Uterus (tissue), 4 donors: Measurements from ENCODE around the gene SLC5A5. TPM values are rescaled to one million over a fixed set of nuclear protein-coding genes. Genes with fewer than 3 reads are reported as not detected.

Source experiments
- DNase-seq, 2 donors: peaks; one replicate each; pipeline ENCODE4 v3.0.0-alpha.2; 2019 to 2020
- H3K27ac ChIP-seq, 2 donors: fragments of 200-600 bp; sonication (generic); 1 replicate in 1 of 2; 2 replicates in 1 of 2; pipeline ENCODE4 v1.5.1; 2016 to 2018
- H3K27me3 ChIP-seq, 2 donors: fragments of 200-600 bp; sonication (generic); one replicate each; pipeline ENCODE4 v1.5.1; 2018 to 2019; ENCODE audit warnings: control low read depth in 1 of 2
- H3K36me3 ChIP-seq, 2 donors: fragments of 200-600 bp; sonication (generic); one replicate each; pipeline ENCODE4 v1.5.1; 2019; ENCODE audit warnings: control low read depth in 1 of 2
- H3K4me1 ChIP-seq, 2 donors: fragments of 200-600 bp; sonication (generic); one replicate each; pipeline ENCODE4 v1.5.1; 2018 to 2019; ENCODE audit warnings: control low read depth in 1 of 2
- H3K4me3 ChIP-seq, 2 donors: fragments of 200-600 bp; sonication (generic); 1 replicate in 1 of 2; 2 replicates in 1 of 2; pipeline ENCODE4 v1.5.1; 2018 to 2019; ENCODE audit warnings: mild to moderate bottlenecking in 1 of 2
- H3K9me3 ChIP-seq, 2 donors: fragments of 200-600 bp; sonication (generic); one replicate each; pipeline ENCODE4 v1.5.1; 2019; ENCODE audit warnings: control low read depth in 1 of 2
- POLR2A ChIP-seq, 2 donors: fragments of 450-650 bp; IDR thresholded peaks; one replicate each; pipeline ENCODE4 v1.6.1; 2016; ENCODE audit warnings: antibody characterized with exemption in 2 of 2, mild to moderate bottlenecking in 1 of 2, moderate library complexity in 1 of 2
- intact Hi-C: fragments of 100-400 bp; cut with DNase I; formaldehyde crosslinking; loops from one replicate; pipeline ENCODE4 v1.15.1; 2023; ENCODE audit warnings: low total_unique reads
- total RNA-seq, 4 donors: library from RNA; depleted of rRNA in 3 of 4; stranded (reverse); fragments of >200 nt in 3 of 4; gene quantifications; one replicate each; pipeline versions ENCODE4 v1.1.0 to v1.2.4, GENCODE V29; 2014 to 2023
- TF ChIP-seq, protein P1 (sequence below), 4 experiments: fragments of 200-600 bp in 2 of 4; fragments of 450-650 bp in 2 of 4; sonication (generic) in 2 of 4; IDR thresholded peaks; one replicate each; pipeline ENCODE4 v1.5.1; 2016 to 2019; ENCODE audit warnings: antibody characterized with exemption in 4 of 4, mild to moderate bottlenecking in 2 of 4, moderate library complexity in 1 of 4
- donor health status: DM: yes; HTN: yes; CAD: no.

Gene SLC5A5
- total RNA-seq, 4 donors from 2014 or later = not detected

DNA sequence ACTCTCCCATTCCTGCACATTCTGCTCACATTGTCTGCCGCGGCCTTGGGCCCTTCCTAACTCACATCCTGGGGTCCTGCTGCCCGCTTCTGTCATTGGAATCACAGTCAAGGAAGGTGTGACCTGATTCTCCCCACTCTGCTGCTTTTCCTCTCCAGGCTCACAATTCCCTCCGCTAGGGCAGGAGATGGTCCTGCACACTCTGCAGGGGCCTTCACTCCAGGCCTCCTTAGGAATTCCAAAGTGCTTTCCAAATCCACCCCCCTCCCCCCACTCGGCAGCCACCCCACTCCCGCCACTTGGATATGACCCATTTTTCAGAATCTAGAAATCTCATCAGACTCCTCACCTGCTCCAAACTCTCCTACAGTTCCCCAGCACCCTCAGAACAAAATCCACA lies 3.1 kb upstream of the SLC5A5 start:
- Histone ChIP-seq H3K36me3 (no peaks in the 10 kb centered on the region), H3K4me3 (no peak overlapping the region), H3K27ac (no peak overlapping the region), H3K27me3 (peaks cover 15 to 32% of the 10 kb centered on the region in 2 donors), H3K9me3 (no peaks in the 10 kb centered on the region), H3K4me1 (no peaks in the 10 kb centered on the region)
- no peak for DNase-seq
- intact Hi-C loops = loop anchor here (10.0 kb wide), 1 partner anchor 126 kb away; no protein-coding TSS in a partner anchor
- TF ChIP-seq, protein P1, sequence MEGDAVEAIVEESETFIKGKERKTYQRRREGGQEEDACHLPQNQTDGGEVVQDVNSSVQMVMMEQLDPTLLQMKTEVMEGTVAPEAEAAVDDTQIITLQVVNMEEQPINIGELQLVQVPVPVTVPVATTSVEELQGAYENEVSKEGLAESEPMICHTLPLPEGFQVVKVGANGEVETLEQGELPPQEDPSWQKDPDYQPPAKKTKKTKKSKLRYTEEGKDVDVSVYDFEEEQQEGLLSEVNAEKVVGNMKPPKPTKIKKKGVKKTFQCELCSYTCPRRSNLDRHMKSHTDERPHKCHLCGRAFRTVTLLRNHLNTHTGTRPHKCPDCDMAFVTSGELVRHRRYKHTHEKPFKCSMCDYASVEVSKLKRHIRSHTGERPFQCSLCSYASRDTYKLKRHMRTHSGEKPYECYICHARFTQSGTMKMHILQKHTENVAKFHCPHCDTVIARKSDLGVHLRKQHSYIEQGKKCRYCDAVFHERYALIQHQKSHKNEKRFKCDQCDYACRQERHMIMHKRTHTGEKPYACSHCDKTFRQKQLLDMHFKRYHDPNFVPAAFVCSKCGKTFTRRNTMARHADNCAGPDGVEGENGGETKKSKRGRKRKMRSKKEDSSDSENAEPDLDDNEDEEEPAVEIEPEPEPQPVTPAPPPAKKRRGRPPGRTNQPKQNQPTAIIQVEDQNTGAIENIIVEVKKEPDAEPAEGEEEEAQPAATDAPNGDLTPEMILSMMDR (IDR thresholded peaks at IDR 0.05) = no peak
- no peak for TF ChIP-seq POLR2A (IDR thresholded peaks at IDR 0.05)

DNA sequence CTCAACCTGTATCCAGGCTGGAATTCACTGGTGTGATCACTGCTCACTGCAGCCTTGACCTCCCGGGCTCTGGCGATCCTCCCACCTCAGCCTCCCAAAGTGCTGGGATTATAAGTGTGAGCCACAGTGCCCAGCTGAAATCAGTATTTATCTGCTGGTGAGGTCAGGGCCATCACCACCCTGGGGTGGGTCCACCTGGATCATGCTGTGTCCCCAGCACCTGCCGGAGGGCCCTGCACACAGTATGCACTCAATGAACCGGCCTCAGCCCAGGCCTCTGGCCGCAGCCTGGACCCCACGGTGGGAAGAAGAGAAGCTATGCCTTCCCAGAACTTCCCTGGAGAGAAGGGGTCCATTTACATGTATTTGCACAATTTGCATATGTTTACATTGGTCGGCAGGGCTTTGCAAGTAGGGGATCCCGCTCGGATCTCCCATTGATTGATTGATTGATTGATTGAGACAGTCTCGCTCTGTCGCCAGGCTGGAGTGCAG lies 2.6 kb upstream of the SLC5A5 start:
- Histone ChIP-seq H3K36me3 (no peaks in the 10 kb centered on the region), H3K9me3 (no peaks in the 10 kb centered on the region), H3K27ac (no peak overlapping the region), H3K4me1 (no peaks in the 10 kb centered on the region), H3K27me3 (peaks cover 19 to 37% of the 10 kb centered on the region in 2 donors), H3K4me3 (no peak overlapping the region)
- TF ChIP-seq, protein P1 (IDR thresholded peaks at IDR 0.05) = no peak
- TF ChIP-seq POLR2A (IDR thresholded peaks at IDR 0.05) = no peak
- no peak for DNase-seq
- intact Hi-C loops = loop anchor here (10.0 kb wide), 1 partner anchor 126 kb away; no protein-coding TSS in a partner anchor

DNA sequence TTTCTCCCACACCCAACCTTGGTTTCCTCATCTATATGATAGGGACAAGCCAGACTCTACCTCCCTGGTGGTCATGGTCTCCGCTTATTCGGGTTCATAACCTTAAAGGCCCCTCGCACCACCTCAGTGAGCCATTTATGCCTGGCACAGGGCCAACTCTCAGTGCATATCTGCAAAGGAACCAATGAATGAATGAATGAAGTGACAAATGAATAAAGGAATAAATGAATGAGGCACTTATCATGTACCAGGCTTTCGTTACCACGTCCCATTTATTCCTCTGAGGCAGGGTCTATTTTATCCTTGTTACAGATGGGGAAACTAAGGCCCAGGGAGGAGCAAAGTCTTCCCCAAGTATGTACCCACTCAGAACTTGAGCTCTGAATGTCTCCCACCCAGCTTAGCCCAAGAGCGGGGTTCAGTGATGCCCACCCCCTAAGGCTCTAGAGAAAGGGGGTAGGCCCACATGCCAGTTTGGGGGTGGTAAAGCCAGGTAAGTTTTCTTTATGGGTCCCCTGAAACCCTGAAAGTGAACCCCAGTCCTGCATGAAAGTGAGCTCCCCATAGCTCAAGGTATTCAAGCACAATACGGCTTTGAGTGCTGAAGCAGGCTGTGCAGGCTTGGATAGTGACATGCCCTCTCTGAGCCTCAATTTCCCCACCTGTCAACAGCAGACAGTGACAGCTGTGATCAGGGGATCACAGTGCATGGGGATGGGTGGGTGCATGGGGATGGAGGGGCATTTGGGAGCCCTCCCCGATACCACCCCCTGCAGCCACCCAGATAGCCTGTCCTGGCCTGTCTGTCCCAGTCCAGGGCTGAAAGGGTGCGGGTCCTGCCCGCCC lies 490 bp upstream of the SLC5A5 start:
- Histone ChIP-seq H3K4me1 (no peaks in the 10 kb centered on the region), H3K36me3 (no peaks in the 10 kb centered on the region), H3K4me3 (no peak overlapping the region), H3K27me3 (peaks cover 24 to 43% of the 10 kb centered on the region in 2 donors), H3K9me3 (no peaks in the 10 kb centered on the region), H3K27ac (no peak overlapping the region)
- TF ChIP-seq, protein P1 (IDR thresholded peaks at IDR 0.05) = no peak
- TF ChIP-seq POLR2A (IDR thresholded peaks at IDR 0.05) = no peak
- intact Hi-C loops = no loop called here
- no peak for DNase-seq

DNA sequence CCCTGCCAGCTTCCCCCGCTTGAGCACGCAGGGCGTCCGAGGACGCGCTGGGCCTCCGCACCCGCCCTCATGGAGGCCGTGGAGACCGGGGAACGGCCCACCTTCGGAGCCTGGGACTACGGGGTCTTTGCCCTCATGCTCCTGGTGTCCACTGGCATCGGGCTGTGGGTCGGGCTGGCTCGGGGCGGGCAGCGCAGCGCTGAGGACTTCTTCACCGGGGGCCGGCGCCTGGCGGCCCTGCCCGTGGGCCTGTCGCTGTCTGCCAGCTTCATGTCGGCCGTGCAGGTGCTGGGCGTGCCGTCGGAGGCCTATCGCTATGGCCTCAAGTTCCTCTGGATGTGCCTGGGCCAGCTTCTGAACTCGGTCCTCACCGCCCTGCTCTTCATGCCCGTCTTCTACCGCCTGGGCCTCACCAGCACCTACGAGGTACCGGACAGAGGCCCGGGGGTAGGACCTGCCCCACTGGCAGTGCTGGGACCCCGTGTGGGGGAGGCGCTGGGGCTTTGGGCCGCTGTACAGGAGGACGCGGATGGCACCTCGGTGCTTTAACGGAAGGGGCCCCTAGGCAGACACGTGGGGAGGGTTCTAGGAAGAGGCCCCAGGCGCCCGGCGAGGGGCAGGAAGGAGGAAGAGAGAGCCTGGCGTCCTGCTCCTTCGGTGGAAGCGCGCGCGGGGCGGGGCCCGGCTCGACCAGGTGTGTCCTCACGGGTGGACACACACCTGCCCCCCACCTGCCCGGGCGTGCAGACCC lies 681 bp downstream of the SLC5A5 start:
- Histone ChIP-seq H3K27me3 (peaks cover 24 to 43% of the 10 kb centered on the region in 2 donors), H3K27ac (no peak overlapping the region), H3K4me1 (no peaks in the 10 kb centered on the region), H3K4me3 (no peak overlapping the region), H3K9me3 (no peaks in the 10 kb centered on the region), H3K36me3 (no peaks in the 10 kb centered on the region)
- no peak for DNase-seq
- TF ChIP-seq, protein P1 (IDR thresholded peaks at IDR 0.05) = no peak
- no peak for TF ChIP-seq POLR2A (IDR thresholded peaks at IDR 0.05)
- intact Hi-C loops = no loop called here
